Activated CD8-positive, alpha-beta memory T cell treated with anti-CD3 and anti-CD28 coated beads for 1 hour (primary cell): ENCODE measurements around the gene AGGF1.
A peak's percentile ranks its signal among the peaks of the same experiment; 100 is the strongest.
"Not testable (repeated sequence)": the region's sequence is repeated elsewhere in the genome, so short reads cannot be mapped to it uniquely, and the experiment has no call there.

ENCODE experiments used
- DNase-seq, 2 donors: peaks; one replicate each; pipeline ENCODE4 v3.0.0-alpha.2; 2020; ENCODE audit warnings: low read depth in 1 of 2; ENCODE audit errors: extremely low read depth in 1 of 2

AGGF1 gene

GRCh38 chr5:77022511-77023417 lies 7.4 kb upstream of the AGGF1 start:
- no peak for DNase-seq

- DNase-seq = no peak
Observed at GRCh38 chr5:77024490-77024889, 5.7 kb upstream of the AGGF1 start.

- no peak for DNase-seq
Observed at GRCh38 chr5:77028631-77029375, 1.4 kb upstream of the AGGF1 start.

GRCh38 chr5:77029376-77029885 lies 773 bp upstream of the AGGF1 start:
- no peak for DNase-seq

GRCh38 chr5:77031891-77032290 lies 1.7 kb downstream of the AGGF1 start:
- no peak for DNase-seq

GRCh38 chr5:77032635-77033034 lies 2.4 kb downstream of the AGGF1 start:
- no peak for DNase-seq

GRCh38 chr5:77033338-77033737 lies 3.1 kb downstream of the AGGF1 start:
- no peak for DNase-seq

GRCh38 chr5:77035950-77036349 lies 5.7 kb downstream of the AGGF1 start:
- DNase-seq = no peak

- DNase-seq = no peak
Observed at GRCh38 chr5:77046416-77047073, 16.3 kb downstream of the AGGF1 start.

GRCh38 chr5:77064040-77064439 lies 33.8 kb downstream of the AGGF1 start:
- DNase-seq = no peak

GRCh38 chr5:77065256-77065655 lies 35.1 kb downstream of the AGGF1 start:
- DNase-seq = no peak

GRCh38 chr5:77066184-77066583 lies 36.0 kb downstream of the AGGF1 start:
- DNase-seq = no peak

- no peak for DNase-seq
Observed at GRCh38 chr5:77066823-77067442, 36.7 kb downstream of the AGGF1 start.

GRCh38 chr5:77073667-77074066 lies 43.5 kb downstream of the AGGF1 start:
- DNase-seq = no peak

- no peak for DNase-seq
Observed at GRCh38 chr5:77074745-77075144, 44.5 kb downstream of the AGGF1 start.

GRCh38 chr5:77076961-77077828 lies 47.0 kb downstream of the AGGF1 start:
- DNase-seq = peak in 1 of 2 donors; percentile 27

- no peak for DNase-seq
Observed at GRCh38 chr5:77077829-77078176, 47.6 kb downstream of the AGGF1 start.

- not testable (repeated sequence) for DNase-seq
Observed at GRCh38 chr5:77080479-77080878, 50.3 kb downstream of the AGGF1 start.

GRCh38 chr5:77080905-77081304 lies 50.7 kb downstream of the AGGF1 start:
- no peak for DNase-seq

- no peak for DNase-seq
Observed at GRCh38 chr5:77082280-77082679, 52.1 kb downstream of the AGGF1 start.
